ENCODE data around the gene TBCA.

The TBCA gene

DNA sequence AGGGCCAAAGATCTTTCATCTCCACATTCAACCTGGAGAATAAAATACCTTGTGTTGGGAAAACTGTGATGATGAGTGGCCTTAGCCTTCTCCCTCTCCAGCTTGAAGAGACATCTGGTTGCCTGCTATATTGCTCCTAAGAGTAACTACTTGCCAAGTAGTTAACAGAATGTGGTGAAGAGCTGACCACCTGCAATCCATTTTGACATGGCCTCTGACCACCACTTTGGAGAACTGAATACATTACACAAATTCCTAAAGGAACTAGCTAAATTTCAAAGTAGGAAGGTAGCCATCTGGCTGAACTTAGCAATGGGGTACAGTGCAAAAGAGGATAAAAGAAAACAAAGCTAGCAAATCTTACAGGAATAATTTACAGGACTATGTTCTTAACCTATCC lies 7.2 kb downstream of the TBCA start:
- H3K27ac ChIP-seq (ENCODE audit: low read depth, low read length), result no peak overlapping the region
- peaks cover 14% of the 10 kb centered on the region for H4K20me1 ChIP-seq (ENCODE audit: control insufficient read depth, insufficient read depth, low read depth, low read length)
- H3F3A ChIP-seq (ENCODE audit: control insufficient read depth, insufficient read depth), result no peaks in the 10 kb centered on the region
- H3K4me3 ChIP-seq (ENCODE audit: low read length), result no peak overlapping the region
- peaks cover 22% of the 10 kb centered on the region for H3K4me1 ChIP-seq (ENCODE audit: control insufficient read depth, low read length)
- no peak overlapping the region for H3K4me2 ChIP-seq (ENCODE audit: low read length)
- H3K36me3 ChIP-seq (ENCODE audit: control insufficient read depth, low read length), result peaks cover 88% of the 10 kb centered on the region
- no peaks in the 10 kb centered on the region for H3K27me3 ChIP-seq (ENCODE audit: control insufficient read depth, low read length)
- H3K9me3 ChIP-seq (ENCODE audit: control insufficient read depth, insufficient read depth, low read length), result no peaks in the 10 kb centered on the region
- TF ChIP-seq EZH2phosphoT487 (IDR thresholded peaks at IDR 0.05; ENCODE audit: borderline replicate concordance, low read length), result no peak
- TF ChIP-seq, protein P1, sequence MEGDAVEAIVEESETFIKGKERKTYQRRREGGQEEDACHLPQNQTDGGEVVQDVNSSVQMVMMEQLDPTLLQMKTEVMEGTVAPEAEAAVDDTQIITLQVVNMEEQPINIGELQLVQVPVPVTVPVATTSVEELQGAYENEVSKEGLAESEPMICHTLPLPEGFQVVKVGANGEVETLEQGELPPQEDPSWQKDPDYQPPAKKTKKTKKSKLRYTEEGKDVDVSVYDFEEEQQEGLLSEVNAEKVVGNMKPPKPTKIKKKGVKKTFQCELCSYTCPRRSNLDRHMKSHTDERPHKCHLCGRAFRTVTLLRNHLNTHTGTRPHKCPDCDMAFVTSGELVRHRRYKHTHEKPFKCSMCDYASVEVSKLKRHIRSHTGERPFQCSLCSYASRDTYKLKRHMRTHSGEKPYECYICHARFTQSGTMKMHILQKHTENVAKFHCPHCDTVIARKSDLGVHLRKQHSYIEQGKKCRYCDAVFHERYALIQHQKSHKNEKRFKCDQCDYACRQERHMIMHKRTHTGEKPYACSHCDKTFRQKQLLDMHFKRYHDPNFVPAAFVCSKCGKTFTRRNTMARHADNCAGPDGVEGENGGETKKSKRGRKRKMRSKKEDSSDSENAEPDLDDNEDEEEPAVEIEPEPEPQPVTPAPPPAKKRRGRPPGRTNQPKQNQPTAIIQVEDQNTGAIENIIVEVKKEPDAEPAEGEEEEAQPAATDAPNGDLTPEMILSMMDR (IDR thresholded peaks at IDR 0.05; ENCODE audit: low read depth, low read length, poor library complexity, severe bottlenecking), result no peak
- H3K9me2 ChIP-seq (replicated peaks; ENCODE audit: control insufficient read depth, low read length), result no peaks in the 10 kb centered on the region
- peaks cover 98% of the 10 kb centered on the region for H3K79me2 ChIP-seq (ENCODE audit: control insufficient read depth, low read length)

DNA sequence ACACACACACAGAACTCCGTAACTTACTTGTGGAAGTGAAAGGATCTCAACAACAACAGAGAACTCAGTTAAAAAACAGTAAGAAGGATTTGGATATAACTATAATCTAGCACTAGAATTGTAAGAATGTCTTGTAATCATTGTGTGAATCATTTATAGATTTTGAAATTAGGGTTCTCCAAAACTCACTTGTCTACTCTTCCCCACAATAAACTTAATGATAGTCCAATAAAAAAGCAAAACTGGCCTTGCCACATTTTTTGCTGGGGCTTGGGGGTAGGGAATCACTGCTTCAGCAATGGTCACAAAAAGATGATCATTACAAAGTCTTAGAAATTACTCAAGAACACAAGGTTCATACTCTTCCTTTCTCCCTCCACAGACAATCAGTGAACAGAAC lies 8.8 kb downstream of the TBCA start:
- Histone ChIP-seq H4K20me1 (ENCODE audit: control insufficient read depth, insufficient read depth, low read depth, low read length) (peaks cover 6% of the 10 kb centered on the region), H3K79me2 (ENCODE audit: control insufficient read depth, low read length) (peaks cover 96% of the 10 kb centered on the region), H3K4me2 (ENCODE audit: low read length) (no peak overlapping the region), H3K4me1 (ENCODE audit: control insufficient read depth, low read length) (peaks cover 7% of the 10 kb centered on the region), H3K36me3 (ENCODE audit: control insufficient read depth, low read length) (peaks cover 78% of the 10 kb centered on the region), H3K4me3 (ENCODE audit: low read length) (no peak overlapping the region), H3F3A (ENCODE audit: control insufficient read depth, insufficient read depth) (no peaks in the 10 kb centered on the region), H3K9me3 (ENCODE audit: control insufficient read depth, insufficient read depth, low read length) (no peaks in the 10 kb centered on the region), H3K27ac (ENCODE audit: low read depth, low read length) (no peak overlapping the region), H3K9me2 (replicated peaks; ENCODE audit: control insufficient read depth, low read length) (no peaks in the 10 kb centered on the region), H3K27me3 (ENCODE audit: control insufficient read depth, low read length) (no peaks in the 10 kb centered on the region)
- TF ChIP-seq, protein P1 (IDR thresholded peaks at IDR 0.05; ENCODE audit: low read depth, low read length, poor library complexity, severe bottlenecking), result no peak
- no peak for TF ChIP-seq EZH2phosphoT487 (IDR thresholded peaks at IDR 0.05; ENCODE audit: borderline replicate concordance, low read length)

DNA sequence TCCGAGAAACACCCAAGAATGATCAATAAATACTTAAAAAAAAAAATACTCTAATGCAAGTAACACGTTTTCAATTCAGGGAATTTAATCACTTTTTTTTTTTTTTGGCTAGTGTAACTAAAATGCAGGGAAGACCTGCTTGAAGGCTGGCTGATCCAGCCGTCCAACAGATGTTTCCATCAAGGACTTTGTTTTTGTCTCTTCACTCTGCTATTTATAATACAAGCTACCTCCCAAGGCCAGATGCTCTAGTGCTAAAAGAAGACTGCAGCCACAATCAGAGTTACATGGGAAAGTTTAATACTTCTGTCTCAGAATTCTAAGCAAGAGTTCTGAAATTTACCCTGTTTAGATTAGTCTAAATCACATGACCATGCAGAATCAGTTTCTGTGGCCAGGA lies 14.5 kb downstream of the TBCA start:
- Histone ChIP-seq H3K9me3 (ENCODE audit: control insufficient read depth, insufficient read depth, low read length) (no peaks in the 10 kb centered on the region), H3K36me3 (ENCODE audit: control insufficient read depth, low read length) (peaks cover 52% of the 10 kb centered on the region), H3K9me2 (replicated peaks; ENCODE audit: control insufficient read depth, low read length) (no peaks in the 10 kb centered on the region), H3K4me1 (ENCODE audit: control insufficient read depth, low read length) (no peaks in the 10 kb centered on the region), H3K4me3 (ENCODE audit: low read length) (no peak overlapping the region), H3K27ac (ENCODE audit: low read depth, low read length) (no peak overlapping the region), H3F3A (ENCODE audit: control insufficient read depth, insufficient read depth) (no peaks in the 10 kb centered on the region), H3K27me3 (ENCODE audit: control insufficient read depth, low read length) (no peaks in the 10 kb centered on the region), H3K79me2 (ENCODE audit: control insufficient read depth, low read length) (peaks cover 87% of the 10 kb centered on the region), H4K20me1 (ENCODE audit: control insufficient read depth, insufficient read depth, low read depth, low read length) (no peaks in the 10 kb centered on the region; the same call in 1 of the 2 replicates), H3K4me2 (ENCODE audit: low read length) (no peak overlapping the region)
- no peak for TF ChIP-seq EZH2phosphoT487 (IDR thresholded peaks at IDR 0.05; ENCODE audit: borderline replicate concordance, low read length)
- TF ChIP-seq, protein P1 (IDR thresholded peaks at IDR 0.05; ENCODE audit: low read depth, low read length, poor library complexity, severe bottlenecking), result no peak
